Ishikawa (cell line): ENCODE results near the gene RBMXL3.

Experiments
- CEBPB ChIP-seq: IDR thresholded peaks from 2 replicates; pipeline ENCODE4 v1.6.1; 2012
- NFIC ChIP-seq: IDR thresholded peaks from 2 replicates; pipeline ENCODE4 v1.6.1; 2012
- TAF1 ChIP-seq: IDR thresholded peaks from 2 replicates; pipeline ENCODE4 v1.6.1; 2012; ENCODE audit warnings: low read depth, mild to moderate bottlenecking
- TEAD4 ChIP-seq: IDR thresholded peaks from 2 replicates; pipeline ENCODE4 v1.6.1; 2012

GRCh38 chrX:115183980-115184379, 5.2 kb upstream of the RBMXL3 start:
- no peak for TF ChIP-seq CEBPB
- no peak for TF ChIP-seq TEAD4
- TF ChIP-seq NFIC: no peak
- no peak for TF ChIP-seq TAF1
